SK-N-SH treated with all-trans-retinoic acid at 6 μM for 48 hours (cell line): ENCODE measurements around the gene PDSS2.

Experiments used
- OSR1 ChIP-seq: fragments of 250-450 bp; sonication (Bioruptor Pico); IDR thresholded peaks from 2 replicates; pipeline ENCODE4 v1.8.0; 2022; ENCODE audit warnings: moderate library complexity, mild to moderate bottlenecking, inconsistent platforms
- RARB ChIP-seq: fragments of 250-450 bp; sonication (Bioruptor Pico); IDR thresholded peaks from 2 replicates; pipeline ENCODE4 v1.8.0; 2021; ENCODE audit warnings: mild to moderate bottlenecking, moderate library complexity
- TF ChIP-seq, protein P1 (sequence below): fragments of 250-450 bp; sonication (Bioruptor Pico); IDR thresholded peaks from 2 replicates; pipeline ENCODE4 v1.5.0; 2020; ENCODE audit warnings: mild to moderate bottlenecking, moderate library complexity

DNA sequence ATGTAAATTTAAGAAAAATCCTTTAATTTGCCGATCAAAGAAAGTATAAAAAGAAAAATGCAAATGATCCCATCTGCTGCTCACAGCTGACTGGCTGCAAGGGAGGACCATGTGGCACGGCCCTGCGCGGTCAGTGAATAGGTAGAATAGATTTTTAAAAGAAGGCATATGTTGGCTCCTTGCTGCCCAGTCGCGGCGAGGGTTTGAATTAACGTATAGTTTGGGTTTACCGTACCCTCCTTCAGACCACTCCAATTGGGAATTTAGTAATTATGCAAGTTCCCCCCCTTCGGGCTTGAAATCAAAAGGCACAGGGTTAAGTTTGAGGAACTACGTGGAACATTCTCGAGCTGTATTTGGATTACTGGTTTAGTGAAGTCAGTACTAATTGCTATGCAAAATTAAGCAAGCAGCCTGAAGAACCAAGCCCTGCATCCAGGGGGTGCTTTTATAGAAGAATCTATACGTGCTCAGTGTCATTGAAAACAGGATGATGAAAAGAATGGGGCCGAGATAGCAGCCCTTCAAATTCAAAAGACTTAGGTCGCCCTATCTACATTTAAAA, 343.0 kb downstream of the PDSS2 start:
- TF ChIP-seq OSR1 (CRISPR knock-in tag) (no peak), RARB (CRISPR knock-in tag) (no peak)
- TF ChIP-seq, protein P1, sequence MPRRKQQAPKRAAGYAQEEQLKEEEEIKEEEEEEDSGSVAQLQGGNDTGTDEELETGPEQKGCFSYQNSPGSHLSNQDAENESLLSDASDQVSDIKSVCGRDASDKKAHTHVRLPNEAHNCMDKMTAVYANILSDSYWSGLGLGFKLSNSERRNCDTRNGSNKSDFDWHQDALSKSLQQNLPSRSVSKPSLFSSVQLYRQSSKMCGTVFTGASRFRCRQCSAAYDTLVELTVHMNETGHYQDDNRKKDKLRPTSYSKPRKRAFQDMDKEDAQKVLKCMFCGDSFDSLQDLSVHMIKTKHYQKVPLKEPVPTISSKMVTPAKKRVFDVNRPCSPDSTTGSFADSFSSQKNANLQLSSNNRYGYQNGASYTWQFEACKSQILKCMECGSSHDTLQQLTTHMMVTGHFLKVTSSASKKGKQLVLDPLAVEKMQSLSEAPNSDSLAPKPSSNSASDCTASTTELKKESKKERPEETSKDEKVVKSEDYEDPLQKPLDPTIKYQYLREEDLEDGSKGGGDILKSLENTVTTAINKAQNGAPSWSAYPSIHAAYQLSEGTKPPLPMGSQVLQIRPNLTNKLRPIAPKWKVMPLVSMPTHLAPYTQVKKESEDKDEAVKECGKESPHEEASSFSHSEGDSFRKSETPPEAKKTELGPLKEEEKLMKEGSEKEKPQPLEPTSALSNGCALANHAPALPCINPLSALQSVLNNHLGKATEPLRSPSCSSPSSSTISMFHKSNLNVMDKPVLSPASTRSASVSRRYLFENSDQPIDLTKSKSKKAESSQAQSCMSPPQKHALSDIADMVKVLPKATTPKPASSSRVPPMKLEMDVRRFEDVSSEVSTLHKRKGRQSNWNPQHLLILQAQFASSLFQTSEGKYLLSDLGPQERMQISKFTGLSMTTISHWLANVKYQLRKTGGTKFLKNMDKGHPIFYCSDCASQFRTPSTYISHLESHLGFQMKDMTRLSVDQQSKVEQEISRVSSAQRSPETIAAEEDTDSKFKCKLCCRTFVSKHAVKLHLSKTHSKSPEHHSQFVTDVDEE (CRISPR knock-in tag) = no peak
